H1 (cell line): Measurements from ENCODE around the gene STX10. TPM values are rescaled to one million over a fixed set of nuclear protein-coding genes. Genes with fewer than 3 reads are reported as not detected.

Experiments
- CTCF ChIA-PET: fragments of 300-600 bp; sonication (Branson Sonifier 250); formaldehyde crosslinking; loops from one replicate; lab custom pipeline; 2021; ENCODE audit not compliant: partially characterized antibody; lab: Charles Lee
- POLR2A ChIA-PET: fragments of 300-600 bp; sonication (Branson Sonifier 250); formaldehyde crosslinking; loops from one replicate; lab custom pipeline; 2021; ENCODE audit warnings: inconsistent platforms; ENCODE audit not compliant: partially characterized antibody; lab: Charles Lee
- DNase-seq, 2 experiments: peaks; one replicate each; pipeline versions ENCODE4 v3.0.0 to v3.0.0-alpha.2; 2010 to 2022; ENCODE audit warnings: low spot score in 2 of 2, low read depth in 1 of 2, mixed read lengths in 1 of 2
- FAIRE-seq: peaks from 2 replicates; lab custom pipeline; 2011; peaks lifted over from hg19 to GRCh38; lab: Jason Lieb, UNC
- H2AFZ ChIP-seq: 2 replicates; pipeline ENCODE4 v1.8.1; 2012; ENCODE audit warnings: low read length, inconsistent platforms
- H2AK5ac ChIP-seq: 2 replicates; pipeline ENCODE4 v1.6.1; 2013; ENCODE audit warnings: low read depth, low read length
- H2BK120ac ChIP-seq: replicated peaks from 2 replicates; pipeline ENCODE3; 2013; ENCODE audit warnings: low read depth, low read length, inconsistent platforms
- H2BK12ac ChIP-seq: 2 replicates; pipeline ENCODE4 v1.6.1; 2013; ENCODE audit warnings: low read depth, low read length
- H2BK15ac ChIP-seq: 2 replicates; pipeline ENCODE4 v1.6.1; 2013; ENCODE audit warnings: low read length
- H2BK20ac ChIP-seq: 2 replicates; pipeline ENCODE4 v1.6.1; 2013; ENCODE audit warnings: low read length
- H2BK5ac ChIP-seq: 2 replicates; pipeline ENCODE4 v1.6.1; 2013; ENCODE audit warnings: low read depth, low read length
- H3K14ac ChIP-seq: 2 replicates; pipeline ENCODE4 v1.6.1; 2013; ENCODE audit warnings: inconsistent platforms; ENCODE audit not compliant: insufficient read length
- H3K18ac ChIP-seq: 2 replicates; pipeline ENCODE4 v1.6.1; 2013; ENCODE audit warnings: low read length; ENCODE audit errors: extremely low read depth
- H3K23ac ChIP-seq: 2 replicates; pipeline ENCODE4 v1.6.1; 2013; ENCODE audit warnings: inconsistent platforms; ENCODE audit not compliant: insufficient read length
- H3K23me2 ChIP-seq: 2 replicates; pipeline ENCODE4 v1.6.1; 2013; ENCODE audit warnings: low read depth, low read length
- H3K27ac ChIP-seq: 2 replicates; pipeline ENCODE4 v1.6.1; 2011; ENCODE audit warnings: low read depth, low read length, inconsistent platforms
- H3K27me3 ChIP-seq, 4 experiments: replicated peaks in 1 of 4; 1 replicate in 1 of 4; 2 replicates in 3 of 4; pipeline versions ENCODE4 v1.6.1 to v1.8.1; 2011 to 2013; ENCODE audit warnings: low read length in 3 of 4, mild to moderate bottlenecking in 3 of 4, inconsistent platforms in 2 of 4, mixed read lengths in 2 of 4, moderate library complexity in 1 of 4; ENCODE audit not compliant: control insufficient read depth in 3 of 4, insufficient read depth in 3 of 4; ENCODE audit errors: extremely low read depth in 1 of 4
- H3K36me3 ChIP-seq, 4 experiments: 2 replicates each; pipeline versions ENCODE4 v1.6.1 to v1.8.1; 2011 to 2013; ENCODE audit warnings: mild to moderate bottlenecking in 4 of 4, low read length in 3 of 4, moderate library complexity in 2 of 4, control low read depth in 1 of 4, inconsistent platforms in 1 of 4; ENCODE audit not compliant: insufficient read depth in 4 of 4, control insufficient read depth in 2 of 4
- H3K4ac ChIP-seq: replicated peaks from 2 replicates; pipeline ENCODE3; 2013; ENCODE audit warnings: low read length, low read depth, mixed read lengths, inconsistent platforms; ENCODE audit not compliant: insufficient read length
- H3K4me1 ChIP-seq, 4 experiments: replicated peaks in 1 of 4; 1 replicate in 1 of 4; 2 replicates in 3 of 4; pipeline versions ENCODE4 v1.6.1 to v1.8.1; 2011 to 2013; ENCODE audit warnings: low read length in 3 of 4, inconsistent platforms in 2 of 4, mixed read lengths in 1 of 4; ENCODE audit not compliant: insufficient read depth in 4 of 4, control insufficient read depth in 3 of 4
- H3K4me2 ChIP-seq, 2 experiments: 2 replicates each; pipeline versions ENCODE4 v1.6.1 to v1.8.1; 2011 to 2013; ENCODE audit warnings: low read depth in 2 of 2, low read length in 2 of 2, control low read depth in 1 of 2, inconsistent platforms in 1 of 2, mild to moderate bottlenecking in 1 of 2; ENCODE audit not compliant: insufficient read depth in 1 of 2
- H3K4me3 ChIP-seq, 4 experiments: fragments of 200-600, 300-600 bp in 1 of 4; sonication (generic), shearing (Covaris generic), sonication (Bioruptor Twin) in 1 of 4; 2 replicates each; pipeline versions ENCODE4 v1.5.1 to v1.8.1; 2011 to 2016; ENCODE audit warnings: low read length in 4 of 4, low read depth in 3 of 4, control low read depth in 2 of 4, inconsistent platforms in 2 of 4, mild to moderate bottlenecking in 2 of 4, mixed read lengths in 1 of 4, moderate library complexity in 1 of 4; ENCODE audit not compliant: insufficient read depth in 2 of 4; ENCODE audit errors: extremely low read depth in 1 of 4
- H3K56ac ChIP-seq: replicated peaks from 2 replicates; pipeline ENCODE3; 2013; ENCODE audit warnings: low read depth, mild to moderate bottlenecking, mixed read lengths, low read length, inconsistent platforms; ENCODE audit not compliant: insufficient read length
- H3K79me1 ChIP-seq: 2 replicates; pipeline ENCODE4 v1.6.1; 2013; ENCODE audit warnings: low read depth, low read length, control low read depth
- H3K79me2 ChIP-seq, 2 experiments: 2 replicates each; pipeline versions ENCODE4 v1.6.1 to v1.8.1; 2012 to 2013; ENCODE audit warnings: low read length in 2 of 2, mild to moderate bottlenecking in 2 of 2, inconsistent platforms in 1 of 2; ENCODE audit not compliant: insufficient read depth in 2 of 2, control insufficient read depth in 1 of 2
- H3K9ac ChIP-seq, 4 experiments: replicated peaks in 1 of 4; 1 replicate in 1 of 4; 2 replicates in 3 of 4; pipeline versions ENCODE4 v1.6.1 to v1.8.1; 2011 to 2013; ENCODE audit warnings: low read depth in 3 of 4, low read length in 3 of 4, control low read depth in 2 of 4, mild to moderate bottlenecking in 2 of 4, moderate library complexity in 2 of 4, inconsistent platforms in 1 of 4; ENCODE audit errors: extremely low read depth in 1 of 4
- H3K9me3 ChIP-seq, 2 experiments: 2 replicates each; pipeline versions ENCODE4 v1.6.1 to v1.8.1; 2012 to 2013; ENCODE audit warnings: mild to moderate bottlenecking in 2 of 2, moderate library complexity in 2 of 2, control low read depth in 1 of 2, inconsistent platforms in 1 of 2, low read depth in 1 of 2, low read length in 1 of 2, mixed read lengths in 1 of 2; ENCODE audit not compliant: insufficient read depth in 2 of 2
- H4K20me1 ChIP-seq, 2 experiments: replicated peaks in 1 of 2; 2 replicates each; pipeline versions ENCODE3 to v1.8.1; 2011 to 2013; ENCODE audit warnings: inconsistent platforms in 2 of 2, low read length in 2 of 2, mild to moderate bottlenecking in 1 of 2; ENCODE audit not compliant: insufficient read depth in 2 of 2, control insufficient read depth in 1 of 2
- H4K5ac ChIP-seq: 2 replicates; pipeline ENCODE4 v1.6.1; 2013; ENCODE audit warnings: low read length, low read depth, mixed read lengths, inconsistent platforms; ENCODE audit not compliant: insufficient read length
- H4K8ac ChIP-seq: 2 replicates; pipeline ENCODE4 v1.8.0; 2013; ENCODE audit warnings: mild to moderate bottlenecking, moderate library complexity, low read length, inconsistent platforms; ENCODE audit not compliant: insufficient read depth; ENCODE audit errors: extremely low read depth
- H4K91ac ChIP-seq: replicated peaks from 2 replicates; pipeline ENCODE3; 2013; ENCODE audit warnings: low read length, mixed read lengths, inconsistent platforms; ENCODE audit not compliant: insufficient read length
- BACH1 ChIP-seq: IDR thresholded peaks from 2 replicates; pipeline ENCODE4 v1.6.1; 2012; ENCODE audit warnings: low read length, improper control_type of control experiment
- CEBPB ChIP-seq: IDR thresholded peaks from 2 replicates; pipeline ENCODE4 v1.6.1; 2012; ENCODE audit warnings: low read depth, low read length
- CHD1 ChIP-seq: IDR thresholded peaks from 2 replicates; pipeline ENCODE4 v1.6.1; 2012; ENCODE audit warnings: low read depth, low read length, improper control_type of control experiment
- EGR1 ChIP-seq: IDR thresholded peaks from 2 replicates; pipeline ENCODE4 v1.6.1; 2011; ENCODE audit warnings: low read depth, low read length, borderline replicate concordance
- GTF2F1 ChIP-seq: IDR thresholded peaks from 2 replicates; pipeline ENCODE4 v1.6.1; 2012; ENCODE audit warnings: low read depth, low read length, improper control_type of control experiment, borderline replicate concordance
- SRF ChIP-seq: IDR thresholded peaks from 2 replicates; pipeline ENCODE4 v1.6.1; 2011; ENCODE audit warnings: mild to moderate bottlenecking, low read depth, low read length, moderate library complexity
- ZNF274 ChIP-seq: IDR thresholded peaks from 2 replicates; pipeline ENCODE4 v1.7.0; 2012; ENCODE audit warnings: low read length, borderline replicate concordance; ENCODE audit errors: extremely low read depth
- WGBS, 2 experiments: shearing (Covaris generic) in 1 of 2; methylation state at CpG; one replicate each; pipeline versions ENCODE4 v1.1.6 to v1.1.7; 2013 to 2015; ENCODE audit warnings: low lambda C conversion rate in 2 of 2, mixed read lengths in 2 of 2, inconsistent platforms in 1 of 2, low coverage in 1 of 2, missing lambda C conversion rate in 1 of 2; ENCODE audit not compliant: insufficient replicate concordance in 2 of 2, insufficient coverage in 1 of 2, insufficient read length in 1 of 2; ENCODE audit errors: extremely low coverage in 1 of 2, missing lambda C conversion rate in 1 of 2; 5-methylcytosine and 5-hydroxymethylcytosine counted together
- polyA plus RNA-seq, 7 experiments: library from polyadenylated mRNA; depleted of rRNA in 3 of 7; stranded (reverse) in 5 of 7; unstranded in 2 of 7; fragments of >200 nt in 5 of 7; fragments of 200-250 nt in 2 of 7; gene quantifications; 1 replicate in 5 of 7; 2 replicates in 1 of 7; 4 replicates in 1 of 7; pipeline versions ENCODE4 v1.2.1 to v1.2.3, GENCODE V29; 2011 to 2013; ENCODE audit warnings: missing spikeins in 2 of 7, mixed read lengths in 2 of 7
- total RNA-seq: library from RNA; stranded (reverse); fragmentation: NEBNext Ultra II Directional; extraction: Animal tissue kit (Norgen Biotek cat#: 25700); gene quantifications from 2 replicates; pipeline ENCODE4 v1.2.1, GENCODE V29; 2021

Gene STX10
- total and polyA plus RNA-seq, 2 of the 8 experiments (the other 6 are each of a cell fraction or from before 2014, with no cell fraction given) = 53.0 to 80.1 TPM

DNA sequence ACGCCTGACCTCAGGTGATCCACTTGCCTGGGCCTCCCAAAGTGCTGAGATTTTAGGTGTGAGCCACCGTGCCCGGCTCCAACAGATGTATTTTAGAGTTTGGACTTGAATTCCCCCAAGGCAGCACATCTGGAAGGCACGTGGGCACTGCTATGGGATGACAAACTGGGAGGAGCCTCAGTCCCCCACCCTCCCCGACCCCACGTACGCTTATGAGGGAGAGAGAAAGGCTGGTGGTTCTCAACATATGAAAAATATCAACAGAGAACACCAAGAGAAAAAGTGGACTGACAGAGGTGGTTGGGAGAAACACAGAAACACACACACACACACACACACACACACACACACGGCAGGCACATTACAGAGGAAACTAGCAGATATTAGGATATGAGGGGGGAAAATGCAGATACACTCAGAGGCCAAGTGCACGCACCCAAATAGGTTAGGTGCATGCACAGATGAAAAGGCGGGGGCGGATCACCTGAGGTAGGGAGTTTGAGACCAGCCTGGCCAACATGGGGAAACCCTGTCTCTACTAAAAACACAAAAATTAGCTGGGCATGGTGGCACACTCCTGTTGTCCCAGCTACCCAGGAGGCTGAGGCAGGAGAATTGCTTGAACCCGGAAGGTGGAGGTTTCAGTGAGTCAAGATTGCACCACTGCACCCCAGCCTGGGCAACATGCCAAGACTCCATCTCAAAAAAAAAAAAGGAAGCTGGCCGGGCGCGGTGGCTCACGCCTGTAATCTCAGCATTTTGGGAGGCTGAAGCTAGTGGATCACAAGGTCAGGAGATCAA is 3.2 kb downstream of the STX10 start:
- H2BK12ac ChIP-seq = no peak overlapping the region
- ChIA-PET POLR2A (interaction anchor here (0.7 to 1.8 kb wide), 6 partner anchors 9 to 27 kb away, joined by 3 to 7 read pairs (median 3); no protein-coding TSS in a partner anchor), CTCF (interaction anchor here (0.6 to 1.5 kb wide), 6 partner anchors 15 to 896 kb away, joined by 3 to 4 read pairs (median 4); no protein-coding TSS in a partner anchor)
- peaks cover 0 to 4% (median 0%) of the 10 kb centered on the region in 4 experiments; a peak in 2 of 7 replicates for H3K4me1 ChIP-seq
- H3K4me2 ChIP-seq = no peak overlapping the region
- H4K5ac ChIP-seq = no peak overlapping the region
- H2BK120ac ChIP-seq = no peak overlapping the region
- peaks cover 8% of the 10 kb centered on the region for H3K79me1 ChIP-seq
- peaks cover 0 to 8% of the 10 kb centered on the region in 2 experiments for H4K20me1 ChIP-seq
- H2BK20ac ChIP-seq = no peak overlapping the region
- no peak overlapping the region for H3K56ac ChIP-seq
- no peaks in the 10 kb centered on the region; a peak in 1 of 7 replicates for H3K27me3 ChIP-seq
- H3K4ac ChIP-seq = no peak overlapping the region
- peaks cover 0 to 13% (median 5%) of the 10 kb centered on the region in 4 experiments; a peak in 3 of 8 replicates for H3K36me3 ChIP-seq
- H3K23ac ChIP-seq = no peak overlapping the region
- H2AK5ac ChIP-seq = no peak overlapping the region
- no peak overlapping the region for H3K14ac ChIP-seq
- 92% methylated on average over 11 of the region's 16 CpGs; no CpG with 5 or more reads in 1 of the 2 experiments for WGBS, 2 experiments
- no peak overlapping the region for H3K27ac ChIP-seq
- H2BK15ac ChIP-seq = no peak overlapping the region
- no peak overlapping the region for H3K9ac ChIP-seq
- no peak overlapping the region for H3K4me3 ChIP-seq
- peaks cover 0 to 19% of the 10 kb centered on the region in 2 experiments; a peak in 1 of 4 replicates for H3K79me2 ChIP-seq
- DNase-seq = no peak
- peaks cover 11% of the 10 kb centered on the region; the same call in 1 of the 2 replicates for H3K23me2 ChIP-seq
- no peak overlapping the region for H2BK5ac ChIP-seq
- TF ChIP-seq SRF (no peak), GTF2F1 (no peak), BACH1 (no peak), ZNF274 (no peak), EGR1 (no peak), CEBPB (no peak), CHD1 (no peak)
- FAIRE-seq = no peak
- no peak overlapping the region for H3K18ac ChIP-seq
- no peaks in the 10 kb centered on the region for H3K9me3 ChIP-seq
- no peak overlapping the region for H4K91ac ChIP-seq
- H4K8ac ChIP-seq = no peak overlapping the region
- no peak overlapping the region for H2AFZ ChIP-seq
